Stimulated activated CD8-positive, alpha-beta memory T cell treated with anti-CD3 and anti-CD28 coated beads, Interleukin-12 subunit alpha, Interleukin-12 subunit beta, amount 100 ng/mL, for 24 hours (primary cell): Measurements from ENCODE around the gene CA7.

Experiments
- DNase-seq: peaks from one replicate; pipeline ENCODE4 v3.0.0-alpha.2; 2020; ENCODE audit errors: extremely low read depth

Gene CA7

DNA sequence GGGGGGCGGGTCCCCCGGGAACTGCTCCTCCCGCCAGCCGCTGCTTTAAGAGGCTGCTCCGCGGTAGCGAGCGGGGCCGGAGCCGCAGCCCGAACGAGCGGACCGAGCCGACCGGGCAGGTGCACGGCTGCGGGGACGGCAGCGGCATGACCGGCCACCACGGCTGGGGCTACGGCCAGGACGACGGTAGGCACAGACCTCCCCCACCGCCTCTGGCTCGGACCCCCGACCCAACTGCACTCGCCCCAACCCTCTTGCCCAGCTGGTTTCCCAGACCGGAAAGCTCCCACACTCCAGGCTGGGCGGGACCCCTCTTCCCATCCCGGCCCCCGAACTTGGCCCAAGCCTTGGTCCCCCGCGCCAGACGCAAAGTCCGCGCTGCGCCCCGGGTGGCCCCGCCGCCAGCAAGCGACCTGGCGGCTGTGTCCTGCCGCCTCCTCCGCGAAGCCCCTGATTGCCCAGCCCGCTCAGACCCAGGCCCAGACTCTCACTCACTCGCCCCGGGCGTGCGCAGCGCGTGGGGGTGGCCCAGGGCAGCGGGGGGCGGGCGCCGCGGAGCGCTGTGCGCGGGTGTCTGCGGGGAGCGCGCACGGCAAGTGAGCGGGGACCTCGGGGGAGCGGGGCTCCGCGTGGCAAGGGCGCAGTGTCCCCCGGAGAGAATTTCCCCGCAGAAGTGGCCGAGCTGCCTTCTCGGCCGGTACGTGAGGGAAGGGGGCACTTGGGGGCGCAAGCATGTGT lies at the start of gene CA7:
Gene CA7 (plus strand): TSS at position 73 of the 738 bp plus-strand sequence. CDS start 74 bp downstream, at position 147.
- no peak for DNase-seq

- DNase-seq = no peak
These were observed 46.1 kb upstream of the CA7 start for GRCh38 chr16:66798161-66798560.

DNA sequence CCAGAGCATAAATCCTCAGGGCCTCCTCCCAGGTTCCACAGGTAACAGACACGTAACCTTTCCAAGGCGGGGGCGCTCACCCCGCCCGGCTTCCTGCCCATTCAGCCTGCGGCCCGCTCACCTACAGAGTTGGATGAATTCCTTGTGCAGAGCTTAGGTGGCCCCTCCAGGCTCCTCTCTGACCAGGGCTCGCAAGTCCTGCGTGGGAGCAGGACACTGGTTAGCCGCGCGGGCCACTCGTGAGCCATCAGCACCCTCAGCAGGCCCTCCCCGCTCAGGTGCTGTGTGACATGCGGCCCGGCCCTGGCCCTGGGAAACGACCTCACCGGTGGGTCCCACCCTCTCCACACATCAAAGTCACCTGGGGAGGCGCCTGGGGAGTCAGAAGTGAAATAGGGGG lies 43.4 kb upstream of the CA7 start:
- no peak for DNase-seq

- no peak for DNase-seq
These were observed 42.7 kb upstream of the CA7 start, which contains the start of gene TERB1 for GRCh38 chr16:66801320-66802105. TSS of gene TERB1 (minus strand) at chr16:66801584. CDS start at chr16:66796798, 4,786 bp downstream.

DNA sequence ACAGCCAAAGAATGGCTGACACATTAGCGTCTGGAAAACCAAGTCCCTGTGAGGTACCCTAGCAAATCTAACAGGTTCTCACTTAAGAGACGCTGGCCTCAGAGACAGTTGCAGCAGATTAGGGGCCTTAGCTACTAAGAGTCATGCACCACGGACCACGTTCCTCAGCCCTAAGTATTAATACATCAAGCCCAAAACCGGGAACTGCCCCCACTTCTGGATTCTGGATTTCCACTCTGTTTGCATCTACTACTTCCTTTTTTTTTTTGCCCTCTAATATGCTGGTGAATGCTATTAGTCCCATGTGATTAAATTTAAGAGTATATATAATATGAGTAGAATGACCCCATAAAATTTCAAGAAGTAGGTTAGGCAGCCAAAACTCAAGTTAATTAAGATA lies 42.1 kb upstream of the CA7 start:
- DNase-seq = no peak

GRCh38 chr16:66809765-66810164 lies 34.4 kb upstream of the CA7 start:
- DNase-seq = no peak

- DNase-seq = no peak
These were observed 33.8 kb upstream of the CA7 start for GRCh38 chr16:66810391-66810790.

GRCh38 chr16:66811043-66811442 lies 33.2 kb upstream of the CA7 start:
- no peak for DNase-seq

DNA sequence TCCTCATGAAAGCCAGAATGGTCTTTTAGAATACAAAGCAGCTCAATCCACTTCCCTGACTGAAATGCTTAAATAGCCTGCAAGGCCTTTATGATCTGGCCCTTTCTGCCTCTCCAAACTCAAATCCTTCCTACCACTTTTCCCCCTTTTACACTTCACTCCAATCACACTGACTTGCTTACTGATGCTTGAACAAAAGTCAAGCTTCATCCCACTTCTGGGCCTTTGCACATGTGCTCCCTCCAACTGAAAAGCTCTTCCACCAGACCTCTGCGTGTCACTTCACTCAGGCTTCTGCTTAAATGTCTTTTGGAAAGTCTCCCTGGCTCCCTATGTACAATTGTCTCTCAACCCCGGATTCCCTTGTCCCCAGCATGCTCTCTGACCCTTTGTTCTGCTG lies 29.5 kb upstream of the CA7 start:
- DNase-seq = no peak

GRCh38 chr16:66824006-66824405 lies 20.2 kb upstream of the CA7 start:
- no peak for DNase-seq

DNA sequence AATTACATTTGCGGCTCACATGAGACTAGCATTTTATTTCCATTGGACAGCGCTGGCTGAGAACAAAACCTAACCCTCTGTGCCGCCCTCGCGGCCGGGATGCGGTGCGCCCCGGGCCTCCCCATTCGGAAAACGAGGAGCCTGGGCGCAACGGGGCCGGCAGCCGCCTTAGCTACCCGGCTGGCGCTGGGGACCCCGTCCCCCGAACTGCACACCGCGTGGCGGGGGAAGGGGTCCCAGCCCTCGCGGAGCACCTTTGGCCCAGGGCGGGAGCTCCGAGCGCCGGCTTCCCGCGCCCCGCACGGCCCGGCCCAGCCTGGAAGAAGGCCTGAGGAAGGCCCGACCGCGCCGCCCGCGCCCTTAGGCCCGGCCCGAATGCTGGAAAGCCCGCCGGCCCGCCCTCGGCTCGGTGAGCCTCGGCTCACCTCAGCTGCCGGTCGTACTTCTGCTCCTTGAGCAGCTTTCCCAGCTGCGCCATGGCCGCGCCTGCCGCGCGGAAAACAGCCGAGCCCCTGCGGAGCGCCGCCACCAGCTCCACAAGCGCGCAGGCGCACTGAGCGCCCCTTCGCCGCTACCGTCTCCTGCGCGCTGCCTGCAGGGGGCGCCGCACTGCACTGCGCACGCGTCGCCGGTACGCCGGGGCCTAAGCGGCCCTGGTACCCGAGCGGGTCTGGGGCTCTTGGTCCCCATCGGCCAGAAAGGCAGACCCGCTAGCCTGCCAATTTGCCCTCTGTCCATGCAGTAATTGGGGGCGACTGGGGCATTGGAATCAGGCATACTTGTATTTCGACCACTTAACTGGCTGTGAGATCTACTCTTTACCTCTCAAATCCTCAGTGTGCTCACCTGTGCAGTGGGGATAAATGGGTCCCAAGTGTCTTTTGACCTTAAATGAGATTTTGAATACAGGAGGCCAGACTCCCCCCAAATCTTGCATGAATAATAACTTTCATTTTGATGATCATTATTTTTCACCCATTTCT lies 13.5 kb upstream of the CA7 start, which contains the start of gene NAE1:
Gene NAE1 (minus strand): TSS at position 555 of the 983 bp plus-strand sequence. CDS start 77 bp downstream, at position 478.
- DNase-seq = peak; percentile 67

DNA sequence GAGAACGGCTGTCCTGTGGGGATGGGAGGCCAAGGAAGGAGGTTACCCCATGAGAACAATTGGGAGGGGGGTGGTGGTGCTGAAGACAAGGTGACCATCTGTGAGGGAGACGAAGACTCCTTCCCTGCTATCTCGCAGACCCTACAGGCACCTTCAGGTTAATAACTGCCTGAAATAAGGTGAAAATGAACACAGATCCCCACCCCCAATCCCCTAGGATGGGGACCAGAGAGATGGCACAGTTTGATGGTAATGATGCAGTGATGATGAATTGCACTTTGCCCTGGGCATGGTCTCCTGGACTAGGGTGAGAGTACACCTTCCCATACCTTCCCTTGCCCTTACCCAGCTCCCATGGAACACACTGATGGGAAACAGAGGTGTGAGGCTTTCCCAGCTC lies 12.0 kb upstream of the CA7 start:
- no peak for DNase-seq

- DNase-seq = no peak
These were observed 11.4 kb upstream of the CA7 start for GRCh38 chr16:66832661-66833305.

GRCh38 chr16:66834746-66835145 lies 9.5 kb upstream of the CA7 start:
- DNase-seq = no peak

DNA sequence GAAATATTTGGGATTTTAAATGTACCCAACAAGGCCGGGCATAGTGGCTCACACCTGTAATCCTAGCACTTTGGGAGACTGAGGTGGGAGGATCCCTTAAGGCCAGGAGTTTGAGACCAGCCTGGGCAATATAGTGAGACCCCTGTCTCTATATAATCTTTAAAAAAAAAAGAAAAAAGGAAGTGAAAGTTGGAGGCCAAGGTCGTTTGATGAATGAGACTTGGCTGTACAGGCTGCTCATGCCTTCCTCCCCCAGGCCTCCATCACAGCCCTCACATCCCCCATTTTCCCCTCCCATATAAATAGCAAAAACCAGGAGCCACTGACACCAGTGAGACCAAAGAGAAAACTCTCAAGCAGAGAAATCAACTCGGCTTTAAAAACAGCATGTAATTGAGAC lies 3.3 kb upstream of the CA7 start:
- no peak for DNase-seq

- no peak for DNase-seq
These were observed 2.8 kb upstream of the CA7 start for GRCh38 chr16:66841366-66841765.

- no peak for DNase-seq
These were observed 1.4 kb upstream of the CA7 start for GRCh38 chr16:66842765-66843164.

DNA sequence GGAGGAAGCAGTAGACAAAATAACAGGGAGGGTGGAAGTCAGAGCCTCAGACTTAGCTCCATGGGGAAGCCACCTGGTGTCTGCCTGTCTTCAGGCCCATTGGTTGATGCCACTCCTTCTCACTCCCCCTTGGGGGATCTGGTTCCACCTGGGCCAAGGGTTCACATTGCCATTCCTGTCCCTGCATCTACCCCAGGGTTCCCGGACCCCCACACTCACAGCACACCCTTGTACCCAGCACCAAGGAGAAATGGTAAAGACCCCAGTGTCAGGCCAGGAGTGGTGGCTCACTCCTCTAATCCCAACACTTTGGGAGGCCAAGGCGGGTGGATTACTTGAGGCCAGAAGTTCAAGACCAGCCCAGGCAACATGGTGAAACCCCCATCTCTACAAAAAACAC lies 1.0 kb upstream of the CA7 start:
- no peak for DNase-seq

DNA sequence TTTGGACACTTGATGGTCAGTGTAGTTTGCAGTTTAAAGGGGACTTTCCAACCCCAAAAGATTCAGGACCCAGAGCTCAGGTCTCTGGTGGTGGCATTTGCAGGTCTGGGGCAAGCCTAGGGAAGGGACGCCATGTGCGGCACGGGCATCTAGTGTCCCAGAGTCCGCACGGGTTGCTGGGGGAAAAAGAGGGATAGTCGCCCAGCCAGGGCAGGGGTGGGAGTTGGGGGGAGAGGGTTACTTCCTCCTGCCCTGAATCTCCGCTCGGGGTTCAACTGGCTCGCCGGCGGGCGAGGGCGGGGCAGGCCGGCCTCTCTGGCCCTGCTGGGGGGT lies 239 bp upstream of the CA7 start:
- DNase-seq = no peak

DNA sequence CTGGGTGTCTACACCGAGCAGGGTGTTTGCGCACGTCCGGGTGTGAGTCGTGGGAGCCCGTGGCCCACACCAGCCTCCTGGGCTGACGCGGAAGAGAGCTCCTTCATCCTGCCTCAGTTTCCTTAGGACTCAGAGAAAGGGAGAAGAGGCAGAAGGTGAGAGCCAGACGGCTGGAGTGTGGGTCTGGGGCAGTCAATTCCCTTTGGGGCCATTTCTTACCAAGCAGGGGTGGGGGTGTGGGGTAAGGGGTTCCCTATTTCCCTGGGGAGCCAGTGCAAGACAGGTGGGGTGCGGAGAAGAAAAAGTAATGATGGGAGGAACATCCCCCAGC lies 831 bp downstream of the CA7 start:
- no peak for DNase-seq

GRCh38 chr16:66845791-66846221 lies 1.6 kb downstream of the CA7 start:
- no peak for DNase-seq

DNA sequence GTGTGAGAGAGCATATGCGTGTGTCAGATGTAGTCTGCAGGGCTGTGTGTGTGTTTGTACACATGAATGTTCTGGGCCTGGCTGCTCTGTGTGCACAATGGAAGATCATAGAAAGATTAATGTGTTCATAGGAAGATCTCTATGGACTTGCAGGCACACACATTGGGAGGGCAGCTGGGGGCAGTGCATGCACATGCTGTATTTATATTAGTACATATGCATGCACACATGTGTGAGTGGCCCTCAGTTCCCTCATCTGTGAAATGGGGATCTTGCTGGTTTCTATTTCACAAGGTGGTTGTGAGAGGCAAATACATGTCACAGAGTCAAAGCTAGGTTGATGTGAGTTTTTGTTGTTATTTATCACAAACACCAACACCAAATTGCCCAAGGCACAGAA lies 2.1 kb downstream of the CA7 start:
- DNase-seq = no peak
